Measurements from ENCODE around the gene PLSCR4. TPM values are rescaled to one million over a fixed set of nuclear protein-coding genes. Genes with fewer than 3 reads are reported as not detected.

Gene PLSCR4
- total RNA-seq, 1 donor from 2014 or later: 50.3 TPM

DNA sequence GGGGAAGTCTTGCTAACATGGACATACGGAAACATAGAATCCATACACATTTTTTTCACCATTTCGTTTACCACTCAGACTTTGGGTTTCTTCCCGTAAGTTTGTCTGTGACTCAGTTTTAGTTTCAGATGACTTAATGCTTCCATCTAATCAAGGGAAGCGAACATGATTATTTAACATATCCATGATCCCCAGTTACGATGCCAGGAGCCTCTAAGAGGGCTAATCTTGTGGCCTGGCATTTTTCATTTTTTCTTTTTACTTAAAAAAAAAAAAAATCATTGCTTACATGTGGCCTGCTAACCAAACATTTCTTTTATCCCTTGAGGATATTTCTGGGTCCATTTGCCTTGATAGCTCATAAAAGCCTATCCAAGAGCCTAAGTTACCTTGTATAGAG, 69.7 kb downstream of the PLSCR4 start:
- no peaks in the 10 kb centered on the region for H3K36me3 ChIP-seq
- intact Hi-C loops (cut with DNase I): no loop called here
- no peak overlapping the region for H3K4me3 ChIP-seq
- no peak overlapping the region for H3K27ac ChIP-seq
- no peaks in the 10 kb centered on the region for H3K9me3 ChIP-seq
- no peaks in the 10 kb centered on the region for H3K4me1 ChIP-seq
- no peak for TF ChIP-seq POLR2A (IDR thresholded peaks at IDR 0.05)
- TF ChIP-seq, protein P1, sequence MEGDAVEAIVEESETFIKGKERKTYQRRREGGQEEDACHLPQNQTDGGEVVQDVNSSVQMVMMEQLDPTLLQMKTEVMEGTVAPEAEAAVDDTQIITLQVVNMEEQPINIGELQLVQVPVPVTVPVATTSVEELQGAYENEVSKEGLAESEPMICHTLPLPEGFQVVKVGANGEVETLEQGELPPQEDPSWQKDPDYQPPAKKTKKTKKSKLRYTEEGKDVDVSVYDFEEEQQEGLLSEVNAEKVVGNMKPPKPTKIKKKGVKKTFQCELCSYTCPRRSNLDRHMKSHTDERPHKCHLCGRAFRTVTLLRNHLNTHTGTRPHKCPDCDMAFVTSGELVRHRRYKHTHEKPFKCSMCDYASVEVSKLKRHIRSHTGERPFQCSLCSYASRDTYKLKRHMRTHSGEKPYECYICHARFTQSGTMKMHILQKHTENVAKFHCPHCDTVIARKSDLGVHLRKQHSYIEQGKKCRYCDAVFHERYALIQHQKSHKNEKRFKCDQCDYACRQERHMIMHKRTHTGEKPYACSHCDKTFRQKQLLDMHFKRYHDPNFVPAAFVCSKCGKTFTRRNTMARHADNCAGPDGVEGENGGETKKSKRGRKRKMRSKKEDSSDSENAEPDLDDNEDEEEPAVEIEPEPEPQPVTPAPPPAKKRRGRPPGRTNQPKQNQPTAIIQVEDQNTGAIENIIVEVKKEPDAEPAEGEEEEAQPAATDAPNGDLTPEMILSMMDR (IDR thresholded peaks at IDR 0.05): no peak
- TF ChIP-seq POLR2AphosphoS5 (IDR thresholded peaks at IDR 0.05; ENCODE audit: insufficient read depth in 1 of 2, low read depth in 1 of 2): no peak
- DNase-seq (ENCODE audit: extremely low spot score in 2 of 2): no peak
- H3K27me3 ChIP-seq: no peaks in the 10 kb centered on the region

DNA sequence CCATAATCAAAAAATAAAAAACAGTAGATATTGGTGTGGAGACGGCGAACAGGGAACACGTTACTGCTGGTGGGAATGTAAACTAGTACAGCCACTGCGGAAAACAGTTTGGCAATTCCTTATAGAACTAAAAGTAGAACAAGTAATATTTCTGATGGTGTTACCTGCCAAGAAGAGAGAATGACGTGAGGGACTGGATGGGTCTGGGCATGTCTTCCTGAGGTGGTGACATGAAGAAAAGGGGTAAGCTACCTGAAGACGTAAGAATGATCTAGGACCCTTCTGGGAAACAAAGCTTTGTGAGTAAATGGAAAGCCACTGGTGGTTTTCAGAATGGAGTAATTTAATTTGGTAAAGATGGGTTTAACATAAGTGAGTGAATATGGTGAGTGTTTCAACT, 70.5 kb downstream of the PLSCR4 start:
- no peak for TF ChIP-seq POLR2AphosphoS5 (IDR thresholded peaks at IDR 0.05; ENCODE audit: insufficient read depth in 1 of 2, low read depth in 1 of 2)
- TF ChIP-seq, protein P1 (IDR thresholded peaks at IDR 0.05): no peak
- TF ChIP-seq POLR2A (IDR thresholded peaks at IDR 0.05): no peak
- intact Hi-C loops (cut with DNase I): no loop called here
- H3K9me3 ChIP-seq: no peaks in the 10 kb centered on the region
- H3K27ac ChIP-seq: no peak overlapping the region
- no peak for DNase-seq (ENCODE audit: extremely low spot score in 2 of 2)
- no peak overlapping the region for H3K4me3 ChIP-seq
- H3K27me3 ChIP-seq: no peaks in the 10 kb centered on the region
- no peaks in the 10 kb centered on the region for H3K4me1 ChIP-seq
- no peaks in the 10 kb centered on the region for H3K36me3 ChIP-seq

- no peaks in the 10 kb centered on the region for H3K36me3 ChIP-seq
- no peak for DNase-seq (ENCODE audit: extremely low spot score in 2 of 2)
- H3K27me3 ChIP-seq: no peaks in the 10 kb centered on the region
- H3K27ac ChIP-seq: no peak overlapping the region
- H3K9me3 ChIP-seq: no peaks in the 10 kb centered on the region
- intact Hi-C loops (cut with DNase I): loop anchor here (10.0 kb wide), 1 partner anchor 1943 kb away; no protein-coding TSS in a partner anchor
- H3K4me3 ChIP-seq: no peak overlapping the region
- TF ChIP-seq POLR2AphosphoS5 (IDR thresholded peaks at IDR 0.05; ENCODE audit: insufficient read depth in 1 of 2, low read depth in 1 of 2) (no peak), POLR2A (IDR thresholded peaks at IDR 0.05) (no peak)
- TF ChIP-seq, protein P1 (IDR thresholded peaks at IDR 0.05): no peak
- no peaks in the 10 kb centered on the region for H3K4me1 ChIP-seq
These were observed 72.8 kb downstream of the PLSCR4 start for GRCh38 chr3:146178006-146178689.

DNA sequence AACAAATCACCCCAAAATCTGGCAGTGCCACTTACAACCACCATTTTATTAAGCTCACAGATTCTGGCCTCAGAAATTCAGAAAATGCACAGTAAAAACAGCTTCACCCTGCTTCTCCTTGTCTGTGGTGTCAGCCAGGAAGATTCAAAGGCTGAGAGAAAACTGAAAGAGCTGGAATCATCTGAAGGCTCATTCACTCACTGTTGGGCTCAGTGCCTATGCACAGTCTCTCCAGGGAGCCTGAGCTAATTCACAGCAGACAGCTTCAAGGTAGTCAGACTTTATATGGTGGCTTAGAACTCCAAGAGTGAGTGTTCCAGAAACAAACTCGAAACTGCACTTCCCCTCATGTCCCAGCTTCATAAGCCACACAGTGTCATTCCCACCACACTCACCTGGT, 73.4 kb downstream of the PLSCR4 start:
- Histone ChIP-seq H3K27me3 (no peaks in the 10 kb centered on the region), H3K36me3 (no peaks in the 10 kb centered on the region), H3K9me3 (no peaks in the 10 kb centered on the region), H3K4me3 (no peak overlapping the region), H3K4me1 (no peaks in the 10 kb centered on the region), H3K27ac (no peak overlapping the region)
- no peak for DNase-seq (ENCODE audit: extremely low spot score in 2 of 2)
- TF ChIP-seq, protein P1 (IDR thresholded peaks at IDR 0.05): no peak
- TF ChIP-seq POLR2A (IDR thresholded peaks at IDR 0.05): no peak
- TF ChIP-seq POLR2AphosphoS5 (IDR thresholded peaks at IDR 0.05; ENCODE audit: insufficient read depth in 1 of 2, low read depth in 1 of 2): no peak
- intact Hi-C loops (cut with DNase I): loop anchor here (10.0 kb wide), 1 partner anchor 1943 kb away; no protein-coding TSS in a partner anchor

DNA sequence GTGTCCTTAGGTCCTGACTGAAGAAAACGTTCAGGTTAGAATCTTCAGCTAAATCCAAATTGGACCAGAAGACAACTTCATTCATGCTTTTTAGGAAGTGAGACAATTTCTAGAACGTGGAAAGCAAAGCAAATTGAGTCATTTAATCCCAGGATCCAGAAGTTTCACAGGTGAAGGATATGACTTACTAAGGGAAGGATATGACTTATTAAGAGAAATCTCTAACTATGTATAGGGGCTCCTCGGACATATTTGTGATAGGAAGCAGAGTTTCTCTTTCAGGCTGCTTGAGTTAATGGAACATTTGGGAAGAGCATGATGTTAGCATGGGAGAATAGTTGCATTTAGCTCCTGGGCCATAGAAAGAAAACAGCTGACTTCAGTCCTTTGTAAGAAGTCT, 73.8 kb downstream of the PLSCR4 start:
- Histone ChIP-seq H3K27ac (no peak overlapping the region), H3K27me3 (no peaks in the 10 kb centered on the region), H3K36me3 (no peaks in the 10 kb centered on the region), H3K9me3 (no peaks in the 10 kb centered on the region), H3K4me3 (no peak overlapping the region), H3K4me1 (no peaks in the 10 kb centered on the region)
- TF ChIP-seq POLR2A (IDR thresholded peaks at IDR 0.05) (no peak), POLR2AphosphoS5 (IDR thresholded peaks at IDR 0.05; ENCODE audit: insufficient read depth in 1 of 2, low read depth in 1 of 2) (no peak)
- TF ChIP-seq, protein P1 (IDR thresholded peaks at IDR 0.05): no peak
- DNase-seq (ENCODE audit: extremely low spot score in 2 of 2): no peak
- intact Hi-C loops (cut with DNase I): loop anchor here (10.0 kb wide), 1 partner anchor 1942 kb away; no protein-coding TSS in a partner anchor

Measured in vagina (tissue), 2 donors.